Fibroblast of the aortic adventitia (primary cell): ENCODE measurements around the gene TMCO6. TPM values are rescaled to one million over a fixed set of nuclear protein-coding genes. Genes with fewer than 3 reads are reported as not detected.
"Not testable (repeated sequence)": the region's sequence is repeated elsewhere in the genome, so short reads cannot be mapped to it uniquely, and the experiment has no call there.

ENCODE experiments used
- DNase-seq: peaks from one replicate; pipeline ENCODE4 v3.0.0-alpha.2; 2010; ENCODE audit warnings: low read depth
- H3K4me3 ChIP-seq: 2 replicates; pipeline ENCODE4 v1.5.1; 2011; ENCODE audit warnings: low read depth, mild to moderate bottlenecking, control low read depth, low read length, moderate library complexity
- total RNA-seq: library from RNA; depleted of rRNA; stranded (reverse); fragments of >200 nt; gene quantifications from 2 replicates; pipeline ENCODE4 v1.2.3, GENCODE V29; 2012; ENCODE audit warnings: low replicate concordance
- TF ChIP-seq, protein P1 (sequence below): IDR thresholded peaks from 2 replicates; pipeline ENCODE4 v1.5.1; 2011; ENCODE audit warnings: mild to moderate bottlenecking, low read length, control low read depth, inconsistent platforms; ENCODE audit not compliant: insufficient read depth

Gene TMCO6
- total RNA-seq, 1 donor: 21.1 TPM

DNA sequence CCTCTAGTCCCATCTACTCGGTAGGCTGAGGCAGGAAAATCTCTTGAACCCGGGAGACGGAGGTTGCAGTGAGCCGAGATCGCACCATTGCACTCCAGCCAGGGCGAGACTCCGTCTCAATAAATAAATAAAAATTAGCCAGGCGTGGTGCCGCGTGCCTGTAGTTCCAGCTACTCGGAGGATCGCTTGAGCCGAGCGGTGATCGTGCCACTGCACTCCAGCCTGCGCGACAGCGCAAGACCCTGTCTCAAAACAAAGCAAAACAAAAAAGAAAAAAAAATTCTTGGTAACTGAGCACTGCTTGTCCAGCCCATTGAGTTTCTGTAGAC, 24.7 kb downstream of the TMCO6 start:
- TF ChIP-seq, protein P1, sequence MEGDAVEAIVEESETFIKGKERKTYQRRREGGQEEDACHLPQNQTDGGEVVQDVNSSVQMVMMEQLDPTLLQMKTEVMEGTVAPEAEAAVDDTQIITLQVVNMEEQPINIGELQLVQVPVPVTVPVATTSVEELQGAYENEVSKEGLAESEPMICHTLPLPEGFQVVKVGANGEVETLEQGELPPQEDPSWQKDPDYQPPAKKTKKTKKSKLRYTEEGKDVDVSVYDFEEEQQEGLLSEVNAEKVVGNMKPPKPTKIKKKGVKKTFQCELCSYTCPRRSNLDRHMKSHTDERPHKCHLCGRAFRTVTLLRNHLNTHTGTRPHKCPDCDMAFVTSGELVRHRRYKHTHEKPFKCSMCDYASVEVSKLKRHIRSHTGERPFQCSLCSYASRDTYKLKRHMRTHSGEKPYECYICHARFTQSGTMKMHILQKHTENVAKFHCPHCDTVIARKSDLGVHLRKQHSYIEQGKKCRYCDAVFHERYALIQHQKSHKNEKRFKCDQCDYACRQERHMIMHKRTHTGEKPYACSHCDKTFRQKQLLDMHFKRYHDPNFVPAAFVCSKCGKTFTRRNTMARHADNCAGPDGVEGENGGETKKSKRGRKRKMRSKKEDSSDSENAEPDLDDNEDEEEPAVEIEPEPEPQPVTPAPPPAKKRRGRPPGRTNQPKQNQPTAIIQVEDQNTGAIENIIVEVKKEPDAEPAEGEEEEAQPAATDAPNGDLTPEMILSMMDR: no peak
- DNase-seq: no peak
- H3K4me3 ChIP-seq: peak overlapping the region; percentile 99

DNA sequence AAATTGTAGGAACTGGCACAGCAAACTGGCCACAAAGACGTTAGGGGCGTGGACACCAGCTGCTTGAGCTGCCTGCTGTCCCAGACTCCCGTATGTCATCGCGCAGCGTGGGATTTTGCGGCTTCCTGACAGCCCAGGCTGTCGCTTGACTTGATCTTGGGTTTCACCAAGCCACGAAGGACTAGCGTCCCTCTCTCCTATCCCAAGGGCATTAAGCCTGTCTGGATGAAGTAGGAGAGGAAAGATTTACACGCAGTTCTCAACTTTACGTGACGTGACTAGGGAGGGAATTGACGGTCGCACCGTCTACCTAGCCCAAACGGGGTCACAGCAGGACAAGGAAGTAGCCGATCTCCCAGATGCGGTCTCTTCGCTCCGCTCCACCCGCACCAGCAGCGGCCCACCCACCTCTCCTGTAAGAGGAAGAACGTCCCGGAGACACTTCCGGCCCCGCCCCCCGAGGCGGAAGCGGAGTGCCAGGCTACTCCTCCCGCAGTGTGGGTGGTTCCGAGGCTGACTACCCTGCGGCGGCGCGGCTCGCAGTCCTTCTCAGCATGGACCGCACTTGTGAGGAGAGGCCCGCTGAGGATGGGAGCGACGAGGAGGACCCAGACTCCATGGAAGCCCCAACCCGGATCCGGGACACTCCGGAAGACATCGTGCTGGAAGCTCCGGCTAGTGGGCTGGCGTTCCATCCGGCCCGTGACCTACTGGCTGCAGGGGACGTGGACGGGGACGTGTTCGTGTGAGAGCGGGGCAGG, 25.3 kb downstream of the TMCO6 start, which contains the start of gene WDR55:
TSS of gene WDR55 (plus strand) at position 546 of the 761 bp plus-strand sequence. CDS start at position 555, 9 bp downstream.
- DNase-seq: peak; percentile 87
- H3K4me3 ChIP-seq: peak within 1 kb of the TSS; percentile 99
- TF ChIP-seq, protein P1: no peak

DNA sequence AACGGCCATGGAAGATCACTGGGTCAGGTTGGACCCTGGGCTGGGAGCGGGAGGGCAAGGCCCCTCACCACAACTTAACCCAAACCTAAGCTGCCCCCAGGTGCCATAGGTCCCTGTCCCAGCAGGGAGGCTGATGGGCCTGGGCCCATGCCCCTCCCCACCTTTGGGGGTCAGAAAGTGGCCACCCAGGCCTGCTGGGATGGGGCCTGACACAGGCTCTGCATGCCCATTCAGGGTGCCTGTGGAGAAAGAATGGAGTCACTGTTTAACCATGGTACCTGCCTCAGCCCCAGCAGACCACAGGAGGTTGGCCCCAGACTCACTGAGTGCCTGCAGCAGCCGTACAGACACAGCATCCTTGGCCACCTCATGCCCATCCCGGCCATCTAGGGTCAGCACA, 31.8 kb downstream of the TMCO6 start:
- DNase-seq, H3K4me3 ChIP-seq: not testable (repeated sequence)

DNA sequence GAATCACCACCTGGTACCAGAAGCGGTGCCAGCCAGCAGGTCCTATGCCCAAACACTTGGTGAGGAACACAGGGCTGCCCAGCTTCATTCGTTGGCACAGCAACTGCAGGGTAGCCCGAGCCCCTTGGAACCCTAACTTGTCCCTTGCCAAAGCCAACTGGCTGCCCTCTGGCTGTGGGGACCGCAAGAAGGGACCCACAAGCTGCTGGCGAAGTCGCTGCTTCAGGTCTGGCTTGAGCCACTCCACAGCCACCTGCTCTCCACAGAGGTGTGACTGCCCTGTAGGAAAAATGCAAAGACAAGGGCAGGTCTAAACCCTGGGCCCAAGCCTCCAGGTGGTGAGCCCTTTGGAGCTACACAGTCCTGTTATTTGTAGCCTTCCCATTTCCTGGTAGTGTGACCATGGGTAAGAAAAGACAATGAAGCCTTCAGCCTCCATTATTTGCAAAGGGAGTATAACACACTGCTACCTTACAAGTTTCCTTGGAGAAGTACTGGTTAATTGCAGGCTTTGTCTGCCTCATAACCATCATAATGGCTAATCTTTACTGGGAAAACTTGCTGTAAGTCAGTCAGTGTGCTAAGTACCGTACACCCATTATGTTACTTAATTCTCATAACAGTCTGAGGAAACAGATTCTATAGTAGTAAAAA, 32.3 kb downstream of the TMCO6 start:
- DNase-seq: no peak
- H3K4me3 ChIP-seq: no peak overlapping the region
- TF ChIP-seq, protein P1: no peak

DNA sequence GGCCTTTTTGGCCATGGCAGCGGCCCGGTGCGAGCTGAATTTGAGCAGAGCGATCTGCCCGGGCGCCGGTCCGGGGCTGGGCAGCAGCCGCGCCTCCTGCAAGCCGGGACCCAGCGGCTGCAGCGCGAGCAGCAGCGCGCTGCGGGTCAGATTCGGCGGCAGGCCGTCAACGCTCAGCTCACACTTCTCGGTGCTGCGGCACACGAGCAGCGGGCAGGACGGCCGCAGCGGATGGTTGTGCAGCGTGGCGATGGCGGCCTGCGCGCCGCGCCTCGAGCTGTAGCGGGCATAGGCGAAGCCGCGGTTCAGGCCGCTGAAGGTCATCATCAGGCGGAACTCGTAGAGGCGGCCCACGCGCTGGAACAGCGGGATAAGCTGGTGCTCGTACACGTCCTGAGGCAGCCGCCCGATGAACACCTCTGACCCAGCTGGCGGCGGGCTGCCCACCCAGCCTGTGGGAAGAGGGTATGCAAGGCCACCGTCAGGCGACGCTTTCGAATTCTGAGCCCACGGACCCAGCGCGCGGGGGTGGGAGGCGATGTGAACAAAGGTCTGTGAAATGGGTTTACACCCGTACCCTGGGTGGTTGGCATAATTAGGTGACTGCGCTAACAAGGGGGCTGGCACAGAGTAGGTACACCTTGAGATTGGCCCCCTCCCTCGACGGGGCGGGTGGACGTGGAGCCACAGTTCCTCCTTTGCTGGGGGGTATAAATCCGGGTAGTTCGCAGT, 33.4 kb downstream of the TMCO6 start:
- no peak for DNase-seq
- TF ChIP-seq, protein P1: no peak
- no peak overlapping the region for H3K4me3 ChIP-seq

DNA sequence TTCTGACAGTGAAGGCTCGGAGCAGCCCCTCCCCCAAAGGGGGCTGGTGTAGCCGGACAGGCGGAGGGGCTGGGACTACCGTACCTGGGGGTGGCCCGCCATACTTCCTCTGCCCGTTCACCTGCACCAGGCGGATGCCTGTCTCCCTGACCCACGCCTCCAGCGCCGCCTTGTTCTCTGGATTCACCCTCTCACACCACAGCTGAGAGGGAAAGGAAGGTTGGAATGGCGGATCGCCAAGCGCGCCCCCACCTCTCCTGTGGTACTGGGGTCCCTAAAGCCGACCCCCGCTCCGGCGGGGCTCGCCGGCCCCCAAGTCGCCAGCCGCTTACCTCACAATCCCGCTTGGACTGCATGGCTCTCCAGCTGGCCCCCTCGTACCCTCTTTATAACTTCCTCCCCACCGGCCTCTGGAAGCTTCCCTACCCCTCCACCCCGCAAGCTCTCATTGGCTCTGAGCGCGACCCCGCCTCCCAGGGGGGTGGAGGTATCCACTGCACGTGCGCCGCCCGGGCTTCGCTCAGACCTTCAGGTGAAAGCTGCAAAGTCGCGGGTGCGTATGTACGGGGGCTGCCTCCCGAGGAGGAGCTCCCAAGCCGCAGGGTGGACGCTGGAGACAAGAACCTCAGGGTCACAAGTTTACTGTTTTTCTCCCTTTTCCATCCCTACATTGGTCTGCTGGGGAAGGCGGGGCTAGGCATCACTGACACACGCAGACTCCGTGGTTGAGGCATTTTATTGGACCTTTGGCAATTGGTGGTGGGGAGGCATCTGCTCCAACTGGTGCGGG, 34.1 kb downstream of the TMCO6 start, which contains the start of gene DND1:
TSS of gene DND1 (minus strand) at position 390 of the 790 bp plus-strand sequence. CDS start at position 356, 34 bp downstream.
- H3K4me3 ChIP-seq: no peak within 1 kb of the TSS
- TF ChIP-seq, protein P1: no peak
- DNase-seq: no peak
